CD14-positive monocyte (primary cell): Measurements from ENCODE around the gene ROR1. TPM values are rescaled to one million over a fixed set of nuclear protein-coding genes. Genes with fewer than 3 reads are reported as not detected.

ENCODE experiments used
- DNase-seq, 3 donors: peaks; one replicate each; pipeline ENCODE4 v3.0.0-alpha.2; 2011 to 2022
- H2AFZ ChIP-seq: 2 replicates; pipeline ENCODE4 v1.6.0; 2012; ENCODE audit warnings: mild to moderate bottlenecking, low read depth, low read length, inconsistent platforms; ENCODE audit not compliant: insufficient read depth, poor library complexity, severe bottlenecking
- H3K27ac ChIP-seq, 2 donors: 1 replicate in 1 of 2; 2 replicates in 1 of 2; pipeline ENCODE4 v1.5.1; 2012 to 2013; ENCODE audit warnings: low read length in 2 of 2, control low read depth in 1 of 2, inconsistent platforms in 1 of 2, low read depth in 1 of 2, mild to moderate bottlenecking in 1 of 2
- H3K27me3 ChIP-seq, 2 donors: one replicate each; pipeline versions ENCODE4 v1.6.0 to v1.6.1; 2011 to 2013; ENCODE audit warnings: low read length in 2 of 2; ENCODE audit not compliant: control insufficient read depth in 2 of 2, insufficient read depth in 2 of 2
- H3K36me3 ChIP-seq, 2 donors: replicated peaks in 1 of 2; 1 replicate in 1 of 2; 2 replicates in 1 of 2; pipeline versions ENCODE4 v1.5.1 to v1.6.1; 2012 to 2013; ENCODE audit warnings: low read length in 2 of 2, control low read depth in 1 of 2, inconsistent platforms in 1 of 2, mild to moderate bottlenecking in 1 of 2; ENCODE audit not compliant: insufficient read depth in 2 of 2, control insufficient read depth in 1 of 2
- H3K4me1 ChIP-seq, 2 donors: 1 replicate in 1 of 2; 2 replicates in 1 of 2; pipeline versions ENCODE4 v1.5.1 to v1.6.1; 2012 to 2013; ENCODE audit warnings: low read length in 2 of 2, control low read depth in 1 of 2, inconsistent platforms in 1 of 2, mild to moderate bottlenecking in 1 of 2, moderate library complexity in 1 of 2; ENCODE audit not compliant: insufficient read depth in 2 of 2, control insufficient read depth in 1 of 2
- H3K4me2 ChIP-seq: replicated peaks from 2 replicates; pipeline ENCODE3; 2012; ENCODE audit warnings: low read length, moderate library complexity, mild to moderate bottlenecking; ENCODE audit not compliant: poor library complexity, severe bottlenecking; ENCODE audit errors: extremely low read depth
- H3K4me3 ChIP-seq, 3 experiments: fragments of 200-600 bp in 1 of 3; sonication (generic) in 1 of 3; replicated peaks in 1 of 3; 1 replicate in 2 of 3; 2 replicates in 1 of 3; pipeline ENCODE4 v1.5.1; 2011 to 2013; ENCODE audit warnings: low read length in 3 of 3, mild to moderate bottlenecking in 3 of 3, control low read depth in 2 of 3, low read depth in 2 of 3, inconsistent platforms in 1 of 3, moderate library complexity in 1 of 3
- H3K79me2 ChIP-seq: 2 replicates; pipeline ENCODE4 v1.6.0; 2012; ENCODE audit warnings: mild to moderate bottlenecking, control low read depth, inconsistent platforms, low read length, moderate library complexity; ENCODE audit not compliant: insufficient read depth
- H3K9ac ChIP-seq: 2 replicates; pipeline ENCODE4 v1.6.0; 2017; ENCODE audit warnings: low read length, mild to moderate bottlenecking; ENCODE audit not compliant: insufficient read depth, poor library complexity, severe bottlenecking
- H3K9me3 ChIP-seq, 2 donors: replicated peaks in 1 of 2; 1 replicate in 1 of 2; 2 replicates in 1 of 2; pipeline versions ENCODE4 v1.5.1 to v1.6.1; 2012 to 2013; ENCODE audit warnings: low read length in 2 of 2, control low read depth in 1 of 2; ENCODE audit not compliant: control insufficient read depth in 1 of 2, insufficient read depth in 1 of 2
- H4K20me1 ChIP-seq: 2 replicates; pipeline ENCODE4 v1.6.0; 2012; ENCODE audit warnings: mild to moderate bottlenecking, low read length, control low read depth, moderate library complexity; ENCODE audit not compliant: insufficient read depth
- H3K27ac Mint-ChIP-seq, 7 donors: one replicate each; pipeline ENCODE4 v1.8.0; 2020; ENCODE audit warnings: mild to moderate bottlenecking in 7 of 7, mixed read lengths in 7 of 7, moderate library complexity in 6 of 7, inconsistent platforms in 2 of 7
- H3K27me3 Mint-ChIP-seq, 3 donors: one replicate each; pipeline ENCODE4 v1.8.0; 2021 to 2022; ENCODE audit warnings: low read depth in 3 of 3, mild to moderate bottlenecking in 3 of 3, mixed read lengths in 3 of 3, moderate library complexity in 3 of 3, inconsistent platforms in 1 of 3
- H3K36me3 Mint-ChIP-seq, 2 donors: one replicate each; pipeline ENCODE4 v1.8.0; 2020; ENCODE audit warnings: mixed read lengths in 2 of 2, inconsistent platforms in 1 of 2, mild to moderate bottlenecking in 1 of 2
- H3K4me1 Mint-ChIP-seq: one replicate; pipeline ENCODE4 v1.8.0; 2020; ENCODE audit warnings: mild to moderate bottlenecking, mixed read lengths
- H3K4me3 Mint-ChIP-seq, 2 donors: one replicate each; pipeline ENCODE4 v1.8.0; 2020; ENCODE audit warnings: mild to moderate bottlenecking in 2 of 2, mixed read lengths in 2 of 2, moderate library complexity in 1 of 2
- H3K9me3 Mint-ChIP-seq, 7 donors: one replicate each; pipeline ENCODE4 v1.8.0; 2020 to 2022; ENCODE audit warnings: mixed read lengths in 7 of 7, mild to moderate bottlenecking in 6 of 7, moderate library complexity in 6 of 7, inconsistent platforms in 2 of 7
- WGBS: methylation state at CpG from one replicate; pipeline ENCODE4 v1.1.5; 2013; ENCODE audit warnings: missing lambda C conversion rate; ENCODE audit not compliant: insufficient coverage; 5-methylcytosine and 5-hydroxymethylcytosine counted together
- intact Hi-C, 2 donors: fragments of 100-400 bp; cut with micrococcal nuclease; formaldehyde crosslinking; loops; one replicate each; pipeline versions ENCODE4 v1.15.0 to v1.15.1; 2023
- polyA plus RNA-seq, 3 donors: library from polyadenylated mRNA; depleted of rRNA in 1 of 3; unstranded in 2 of 3; stranded (reverse) in 1 of 3; fragments of 300-500 nt in 2 of 3; fragments of >200 nt in 1 of 3; fragmentation: Illumina TruSeq in 2 of 3; gene quantifications; 1 replicate in 2 of 3; 2 replicates in 1 of 3; pipeline ENCODE4 v1.2.3, GENCODE V29; 2012 to 2021
- TF ChIP-seq, protein P1 (sequence below): fragments of 200-600 bp; IDR thresholded peaks from one replicate; pipeline ENCODE4 v1.8.0; 2022; ENCODE audit warnings: antibody characterized with exemption, mild to moderate bottlenecking

The ROR1 gene
- polyA plus RNA-seq, 3 donors = not detected

GRCh38 chr1:64001038-64001437 is 227.2 kb downstream of the ROR1 start:
- H3K27ac ChIP-seq = no peak overlapping the region
- no peak for DNase-seq
- no CpG with 5 or more reads among the region's 2 CpGs for WGBS

GRCh38 chr1:64004451-64005025 is 230.7 kb downstream of the ROR1 start:
- DNase-seq = no peak
- no peaks in the 10 kb centered on the region for H3K27me3 ChIP-seq
- Mint-ChIP-seq H3K36me3 (no peaks in the 10 kb centered on the region), H3K27ac (no peak overlapping the region), H3K4me3 (no peak overlapping the region), H3K9me3 (peaks cover 0 to 7% (median 0%) of the 10 kb centered on the region in 7 donors), H3K4me1 (peaks cover 4% of the 10 kb centered on the region), H3K27me3 (peaks cover 0 to 2% (median 2%) of the 10 kb centered on the region in 3 donors)
- no peaks in the 10 kb centered on the region for H3K36me3 ChIP-seq
- no peak overlapping the region for H3K9ac ChIP-seq
- no peak overlapping the region for H3K27ac ChIP-seq
- TF ChIP-seq, protein P1, sequence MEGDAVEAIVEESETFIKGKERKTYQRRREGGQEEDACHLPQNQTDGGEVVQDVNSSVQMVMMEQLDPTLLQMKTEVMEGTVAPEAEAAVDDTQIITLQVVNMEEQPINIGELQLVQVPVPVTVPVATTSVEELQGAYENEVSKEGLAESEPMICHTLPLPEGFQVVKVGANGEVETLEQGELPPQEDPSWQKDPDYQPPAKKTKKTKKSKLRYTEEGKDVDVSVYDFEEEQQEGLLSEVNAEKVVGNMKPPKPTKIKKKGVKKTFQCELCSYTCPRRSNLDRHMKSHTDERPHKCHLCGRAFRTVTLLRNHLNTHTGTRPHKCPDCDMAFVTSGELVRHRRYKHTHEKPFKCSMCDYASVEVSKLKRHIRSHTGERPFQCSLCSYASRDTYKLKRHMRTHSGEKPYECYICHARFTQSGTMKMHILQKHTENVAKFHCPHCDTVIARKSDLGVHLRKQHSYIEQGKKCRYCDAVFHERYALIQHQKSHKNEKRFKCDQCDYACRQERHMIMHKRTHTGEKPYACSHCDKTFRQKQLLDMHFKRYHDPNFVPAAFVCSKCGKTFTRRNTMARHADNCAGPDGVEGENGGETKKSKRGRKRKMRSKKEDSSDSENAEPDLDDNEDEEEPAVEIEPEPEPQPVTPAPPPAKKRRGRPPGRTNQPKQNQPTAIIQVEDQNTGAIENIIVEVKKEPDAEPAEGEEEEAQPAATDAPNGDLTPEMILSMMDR = no peak
- H3K9me3 ChIP-seq = no peaks in the 10 kb centered on the region
- H3K4me2 ChIP-seq = no peak overlapping the region
- WGBS = 80% methylated on average over 4 of the region's 8 CpGs
- intact Hi-C loops = no loop called here
- no peak overlapping the region for H3K4me3 ChIP-seq
- no peaks in the 10 kb centered on the region for H3K79me2 ChIP-seq
- no peak overlapping the region for H2AFZ ChIP-seq
- H3K4me1 ChIP-seq = no peaks in the 10 kb centered on the region
- H4K20me1 ChIP-seq = no peaks in the 10 kb centered on the region

More at GRCh38 chr1:64001038-64001437, 227.2 kb downstream of the ROR1 start:
- Histone ChIP-seq H3K4me1 (no peaks in the 10 kb centered on the region), H3K27me3 (no peaks in the 10 kb centered on the region), H2AFZ (no peak overlapping the region), H3K79me2 (no peaks in the 10 kb centered on the region), H3K4me3 (no peak overlapping the region), H3K4me2 (no peak overlapping the region), H3K36me3 (no peaks in the 10 kb centered on the region), H3K9me3 (no peaks in the 10 kb centered on the region), H4K20me1 (no peaks in the 10 kb centered on the region), H3K9ac (no peak overlapping the region)
- TF ChIP-seq, protein P1 = no peak
- H3K4me1 Mint-ChIP-seq = no peaks in the 10 kb centered on the region
- intact Hi-C loops = no loop called here
- H3K9me3 Mint-ChIP-seq = peaks cover 0 to 8% (median 0%) of the 10 kb centered on the region in 7 donors
- no peaks in the 10 kb centered on the region for H3K36me3 Mint-ChIP-seq
- no peak overlapping the region for H3K27ac Mint-ChIP-seq
- H3K27me3 Mint-ChIP-seq = peaks cover 0 to 2% (median 0%) of the 10 kb centered on the region in 3 donors
- H3K4me3 Mint-ChIP-seq = no peak overlapping the region
